Measurements from ENCODE around the gene AQP6. TPM values are rescaled to one million over a fixed set of nuclear protein-coding genes. Genes with fewer than 3 reads are reported as not detected.

AQP6 gene
- polyA plus RNA-seq, 1 of the 3 experiments (the other 2 are of a cell fraction): 0.10 TPM

DNA sequence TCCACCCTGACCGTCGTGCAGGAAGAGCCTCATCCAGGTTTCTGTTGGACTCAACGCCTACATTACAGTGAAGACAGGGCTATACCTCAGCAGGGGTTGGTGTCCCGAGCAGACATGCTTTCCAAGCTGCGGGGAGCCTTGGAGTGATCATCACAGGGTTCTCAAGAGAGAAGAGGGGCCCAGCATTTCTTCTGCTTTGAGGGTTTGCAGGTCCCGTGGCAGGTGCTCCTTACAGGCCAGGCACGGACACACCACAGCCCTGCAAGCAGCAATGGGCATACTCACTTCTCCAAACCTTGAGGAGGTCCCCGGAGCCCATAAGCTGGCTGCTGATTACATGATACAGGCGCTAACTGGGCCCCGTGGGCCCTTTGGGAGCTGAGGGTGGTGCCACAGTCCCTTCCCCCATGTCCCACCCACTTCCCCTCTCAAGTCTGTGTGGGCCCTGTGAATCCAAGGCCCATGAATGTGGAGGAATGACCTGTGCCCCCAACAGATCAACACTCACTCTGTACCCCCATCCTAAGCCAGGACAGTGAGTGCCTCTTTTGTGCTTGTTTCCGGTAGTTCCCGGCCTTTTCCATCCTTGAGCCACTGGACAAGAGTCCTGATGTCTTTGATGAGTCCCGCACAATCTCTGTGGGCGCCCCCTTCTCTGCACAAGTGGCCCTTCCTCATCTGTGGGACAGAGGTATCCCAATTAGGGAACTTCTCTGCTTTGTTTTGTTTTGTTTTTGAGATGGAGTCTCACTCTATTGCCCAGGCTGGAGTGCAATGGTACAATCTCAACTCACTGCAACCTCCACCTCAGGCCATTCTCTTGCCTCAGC is 21.1 kb upstream of the AQP6 start:
- Histone ChIP-seq H3K4me3 (ENCODE audit: low read depth in 2 of 2, low read length in 1 of 2) (no peak overlapping the region), H3K9ac (no peak overlapping the region), H4K20me1 (ENCODE audit: insufficient read depth) (no peaks in the 10 kb centered on the region), H3K27me3 (ENCODE audit: insufficient read depth) (no peaks in the 10 kb centered on the region), H3K4me2 (no peak overlapping the region), H3K4me1 (ENCODE audit: control insufficient read depth in 1 of 2, insufficient read depth in 2 of 2, low read depth in 1 of 2, low read length in 1 of 2) (peaks cover 0 to 16% of the 10 kb centered on the region in 2 experiments; a peak in 1 of 4 replicates), H3K36me3 (replicated peaks in 1 of 2; ENCODE audit: control insufficient read depth in 1 of 2, insufficient read depth in 2 of 2, low read length in 1 of 2) (no peaks in the 10 kb centered on the region), H2AFZ (ENCODE audit: low read depth) (no peak overlapping the region), H3K9me2 (no peaks in the 10 kb centered on the region), H3F3A (replicated peaks; ENCODE audit: insufficient read depth) (no peaks in the 10 kb centered on the region), H3K79me2 (ENCODE audit: insufficient read depth) (no peaks in the 10 kb centered on the region), H3K27ac (ENCODE audit: low read depth in 2 of 2, low read length in 1 of 2) (no peak overlapping the region), H3K9me3 (no peaks in the 10 kb centered on the region)
- TF ChIP-seq, protein P1, sequence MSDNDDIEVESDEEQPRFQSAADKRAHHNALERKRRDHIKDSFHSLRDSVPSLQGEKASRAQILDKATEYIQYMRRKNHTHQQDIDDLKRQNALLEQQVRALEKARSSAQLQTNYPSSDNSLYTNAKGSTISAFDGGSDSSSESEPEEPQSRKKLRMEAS (IDR thresholded peaks at IDR 0.05; ENCODE audit: low read depth): no peak
- TF ChIP-seq YY1 (IDR thresholded peaks at IDR 0.05; ENCODE audit: low read depth) (no peak), RFX5 (IDR thresholded peaks at IDR 0.05; ENCODE audit: low read length) (no peak), FOSL2 (IDR thresholded peaks at IDR 0.05; ENCODE audit: borderline replicate concordance, low read depth) (no peak), RXRA (IDR thresholded peaks at IDR 0.05; ENCODE audit: borderline replicate concordance, low read depth) (no peak), RCOR1 (IDR thresholded peaks at IDR 0.05; ENCODE audit: low read length) (no peak), RAD21 (IDR thresholded peaks at IDR 0.05; ENCODE audit: low read length) (no peak), SMC3 (IDR thresholded peaks at IDR 0.05; ENCODE audit: low read depth, low read length) (no peak), MEF2A (IDR thresholded peaks at IDR 0.05; ENCODE audit: borderline replicate concordance, low read depth) (no peak), TEAD4 (IDR thresholded peaks at IDR 0.05; ENCODE audit: borderline replicate concordance, insufficient read depth) (no peak), FOXJ3 (CRISPR knock-in tag; IDR thresholded peaks at IDR 0.05) (no peak), TCF12 (IDR thresholded peaks at IDR 0.05) (no peak), JUND (IDR thresholded peaks at IDR 0.05) (no peak)
- TF ChIP-seq, protein P2, sequence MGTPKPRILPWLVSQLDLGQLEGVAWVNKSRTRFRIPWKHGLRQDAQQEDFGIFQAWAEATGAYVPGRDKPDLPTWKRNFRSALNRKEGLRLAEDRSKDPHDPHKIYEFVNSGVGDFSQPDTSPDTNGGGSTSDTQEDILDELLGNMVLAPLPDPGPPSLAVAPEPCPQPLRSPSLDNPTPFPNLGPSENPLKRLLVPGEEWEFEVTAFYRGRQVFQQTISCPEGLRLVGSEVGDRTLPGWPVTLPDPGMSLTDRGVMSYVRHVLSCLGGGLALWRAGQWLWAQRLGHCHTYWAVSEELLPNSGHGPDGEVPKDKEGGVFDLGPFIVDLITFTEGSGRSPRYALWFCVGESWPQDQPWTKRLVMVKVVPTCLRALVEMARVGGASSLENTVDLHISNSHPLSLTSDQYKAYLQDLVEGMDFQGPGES (IDR thresholded peaks at IDR 0.05; ENCODE audit: low read depth, low read length): no peak
- TF ChIP-seq, protein P3, sequence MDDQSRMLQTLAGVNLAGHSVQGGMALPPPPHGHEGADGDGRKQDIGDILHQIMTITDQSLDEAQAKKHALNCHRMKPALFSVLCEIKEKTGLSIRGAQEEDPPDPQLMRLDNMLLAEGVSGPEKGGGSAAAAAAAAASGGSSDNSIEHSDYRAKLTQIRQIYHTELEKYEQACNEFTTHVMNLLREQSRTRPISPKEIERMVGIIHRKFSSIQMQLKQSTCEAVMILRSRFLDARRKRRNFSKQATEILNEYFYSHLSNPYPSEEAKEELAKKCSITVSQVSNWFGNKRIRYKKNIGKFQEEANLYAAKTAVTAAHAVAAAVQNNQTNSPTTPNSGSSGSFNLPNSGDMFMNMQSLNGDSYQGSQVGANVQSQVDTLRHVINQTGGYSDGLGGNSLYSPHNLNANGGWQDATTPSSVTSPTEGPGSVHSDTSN (IDR thresholded peaks at IDR 0.05): no peak
- TF ChIP-seq, protein P4, sequence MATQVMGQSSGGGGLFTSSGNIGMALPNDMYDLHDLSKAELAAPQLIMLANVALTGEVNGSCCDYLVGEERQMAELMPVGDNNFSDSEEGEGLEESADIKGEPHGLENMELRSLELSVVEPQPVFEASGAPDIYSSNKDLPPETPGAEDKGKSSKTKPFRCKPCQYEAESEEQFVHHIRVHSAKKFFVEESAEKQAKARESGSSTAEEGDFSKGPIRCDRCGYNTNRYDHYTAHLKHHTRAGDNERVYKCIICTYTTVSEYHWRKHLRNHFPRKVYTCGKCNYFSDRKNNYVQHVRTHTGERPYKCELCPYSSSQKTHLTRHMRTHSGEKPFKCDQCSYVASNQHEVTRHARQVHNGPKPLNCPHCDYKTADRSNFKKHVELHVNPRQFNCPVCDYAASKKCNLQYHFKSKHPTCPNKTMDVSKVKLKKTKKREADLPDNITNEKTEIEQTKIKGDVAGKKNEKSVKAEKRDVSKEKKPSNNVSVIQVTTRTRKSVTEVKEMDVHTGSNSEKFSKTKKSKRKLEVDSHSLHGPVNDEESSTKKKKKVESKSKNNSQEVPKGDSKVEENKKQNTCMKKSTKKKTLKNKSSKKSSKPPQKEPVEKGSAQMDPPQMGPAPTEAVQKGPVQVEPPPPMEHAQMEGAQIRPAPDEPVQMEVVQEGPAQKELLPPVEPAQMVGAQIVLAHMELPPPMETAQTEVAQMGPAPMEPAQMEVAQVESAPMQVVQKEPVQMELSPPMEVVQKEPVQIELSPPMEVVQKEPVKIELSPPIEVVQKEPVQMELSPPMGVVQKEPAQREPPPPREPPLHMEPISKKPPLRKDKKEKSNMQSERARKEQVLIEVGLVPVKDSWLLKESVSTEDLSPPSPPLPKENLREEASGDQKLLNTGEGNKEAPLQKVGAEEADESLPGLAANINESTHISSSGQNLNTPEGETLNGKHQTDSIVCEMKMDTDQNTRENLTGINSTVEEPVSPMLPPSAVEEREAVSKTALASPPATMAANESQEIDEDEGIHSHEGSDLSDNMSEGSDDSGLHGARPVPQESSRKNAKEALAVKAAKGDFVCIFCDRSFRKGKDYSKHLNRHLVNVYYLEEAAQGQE (IDR thresholded peaks at IDR 0.05; ENCODE audit: low read depth, low read length): no peak
- TF ChIP-seq, protein P5, sequence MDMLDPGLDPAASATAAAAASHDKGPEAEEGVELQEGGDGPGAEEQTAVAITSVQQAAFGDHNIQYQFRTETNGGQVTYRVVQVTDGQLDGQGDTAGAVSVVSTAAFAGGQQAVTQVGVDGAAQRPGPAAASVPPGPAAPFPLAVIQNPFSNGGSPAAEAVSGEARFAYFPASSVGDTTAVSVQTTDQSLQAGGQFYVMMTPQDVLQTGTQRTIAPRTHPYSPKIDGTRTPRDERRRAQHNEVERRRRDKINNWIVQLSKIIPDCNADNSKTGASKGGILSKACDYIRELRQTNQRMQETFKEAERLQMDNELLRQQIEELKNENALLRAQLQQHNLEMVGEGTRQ (IDR thresholded peaks at IDR 0.05; ENCODE audit: borderline replicate concordance, low read depth, low read length): no peak
- POLR2A ChIA-PET: no interaction called here
- CTCF ChIA-PET: interaction anchor here (1.5 to 2.8 kb wide), 3 partner anchors 16 to 84 kb away, joined by 4 to 14 read pairs (median 6); no protein-coding TSS in a partner anchor
- no peak for DNase-seq
- 81% methylated on average over 9 of the region's 14 CpGs for WGBS (ENCODE audit: low lambda C conversion rate)

All from SK-N-SH (cell line).